Measurements from ENCODE around the gene NR1D2.
A peak's percentile ranks its signal among the peaks of the same experiment; 100 is the strongest.
"Not testable (repeated sequence)": the region's sequence is repeated elsewhere in the genome, so short reads cannot be mapped to it uniquely, and the experiment has no call there.

NR1D2 gene

GRCh38 chr3:23944861-23945662, at the start of gene NR1D2:
NR1D2 (plus strand) TSS chr3:23945286; CDS start chr3:23945579, 293 bp downstream.
- DNase-seq: no peak

GRCh38 chr3:23900744-23901143, 44.3 kb upstream of the NR1D2 start:
- DNase-seq: no peak

DNA sequence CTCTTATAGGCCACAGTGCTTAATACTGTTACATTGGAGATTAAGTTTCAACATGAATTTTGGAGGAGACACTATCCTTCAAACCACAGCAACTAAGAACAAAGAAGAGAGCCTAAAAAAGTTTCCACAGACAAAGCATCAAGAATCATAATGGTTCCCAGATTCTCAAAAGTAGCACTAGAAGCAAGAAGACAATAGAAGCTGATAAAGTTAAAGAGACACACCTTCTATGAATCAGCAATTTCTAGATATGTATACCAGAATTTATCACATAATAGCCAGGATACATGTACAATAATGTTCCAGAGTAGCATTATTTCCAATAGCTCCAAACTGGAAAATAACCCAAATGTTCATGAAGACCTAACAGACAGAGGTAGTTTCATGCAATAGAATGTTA, 40.5 kb upstream of the NR1D2 start:
- no peak for DNase-seq

DNA sequence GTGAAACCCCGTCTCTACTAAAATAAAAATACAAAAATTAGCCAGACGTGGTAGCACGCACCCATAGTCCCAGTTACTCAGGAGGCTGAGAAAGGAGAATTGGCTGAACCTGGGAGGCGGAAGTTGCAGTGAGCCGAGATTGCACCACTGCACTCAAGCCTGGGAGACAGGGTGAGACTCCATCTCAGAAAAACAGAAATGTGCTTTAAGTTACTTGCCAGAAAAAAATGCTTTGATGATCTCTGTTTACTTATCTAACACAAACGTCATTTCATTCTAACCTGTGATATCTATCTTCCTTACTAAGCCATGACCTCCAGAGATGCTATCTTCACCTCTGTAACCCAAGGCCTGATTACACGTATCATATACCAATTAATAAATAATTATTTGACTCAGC, 35.7 kb upstream of the NR1D2 start:
- no peak for DNase-seq

- no peak for DNase-seq
These were observed 33.7 kb upstream of the NR1D2 start for GRCh38 chr3:23911397-23911796.

GRCh38 chr3:23912335-23912734, 32.8 kb upstream of the NR1D2 start:
- DNase-seq: not testable (repeated sequence)

DNA sequence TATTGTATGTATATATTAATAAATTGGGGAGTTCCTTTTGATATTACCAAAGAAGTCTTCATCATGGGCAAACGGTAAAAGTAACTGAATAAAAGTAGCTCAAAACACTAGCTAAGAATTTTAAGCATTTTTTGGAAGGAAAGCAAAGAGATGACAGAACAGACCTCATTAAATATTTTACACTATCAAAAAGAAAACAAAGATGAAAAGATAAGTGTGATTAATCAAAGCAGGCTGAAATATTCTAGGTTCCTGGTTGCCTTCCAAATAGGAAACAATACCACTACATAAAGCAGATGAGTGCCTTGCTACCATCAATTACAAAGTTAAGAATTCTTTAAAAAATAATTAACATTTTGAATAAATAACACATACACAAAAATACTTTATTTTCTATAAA, 31.9 kb upstream of the NR1D2 start:
- DNase-seq: no peak

DNA sequence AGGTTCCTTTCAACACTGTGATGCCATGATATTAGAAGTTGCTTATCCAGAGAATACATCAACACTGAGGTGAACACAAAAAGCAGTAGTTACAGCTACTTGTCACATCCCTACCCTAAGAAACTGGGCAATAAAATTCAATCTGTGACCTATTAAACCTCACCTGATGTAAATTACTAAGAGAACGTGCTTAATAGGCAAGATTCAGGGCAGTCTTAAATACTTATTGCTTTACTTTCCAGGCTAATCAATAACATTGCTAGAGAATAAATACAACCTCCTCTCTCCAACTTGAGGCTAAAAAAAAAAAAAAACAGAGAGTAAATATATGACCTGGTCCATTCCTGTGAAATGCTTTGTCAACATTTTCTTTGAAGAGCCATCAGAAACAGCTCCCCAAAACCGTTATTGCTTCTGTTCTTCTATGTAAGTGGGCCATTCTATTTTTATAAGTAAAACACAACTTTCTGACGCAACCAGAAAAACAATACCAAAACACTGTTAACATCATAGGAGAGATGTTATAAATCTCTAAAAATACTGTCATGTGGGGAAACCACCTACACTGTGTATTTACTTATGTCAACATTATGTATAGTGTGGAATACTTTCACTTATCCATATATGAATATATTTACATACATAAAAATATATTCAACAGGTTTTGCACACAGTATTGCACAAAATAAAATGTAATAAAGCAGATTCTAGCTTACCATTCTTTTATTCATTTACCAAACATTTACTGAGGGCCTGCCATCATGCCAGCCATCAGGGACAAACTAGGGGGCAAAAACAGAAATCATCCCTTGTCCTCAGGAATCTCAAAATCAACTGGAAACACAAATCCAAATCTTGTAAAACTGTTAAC, 31.0 kb upstream of the NR1D2 start:
- no peak for DNase-seq

GRCh38 chr3:23915537-23916108, 29.5 kb upstream of the NR1D2 start:
- DNase-seq: no peak

- DNase-seq: no peak
These were observed 28.8 kb upstream of the NR1D2 start for GRCh38 chr3:23916152-23916885.

DNA sequence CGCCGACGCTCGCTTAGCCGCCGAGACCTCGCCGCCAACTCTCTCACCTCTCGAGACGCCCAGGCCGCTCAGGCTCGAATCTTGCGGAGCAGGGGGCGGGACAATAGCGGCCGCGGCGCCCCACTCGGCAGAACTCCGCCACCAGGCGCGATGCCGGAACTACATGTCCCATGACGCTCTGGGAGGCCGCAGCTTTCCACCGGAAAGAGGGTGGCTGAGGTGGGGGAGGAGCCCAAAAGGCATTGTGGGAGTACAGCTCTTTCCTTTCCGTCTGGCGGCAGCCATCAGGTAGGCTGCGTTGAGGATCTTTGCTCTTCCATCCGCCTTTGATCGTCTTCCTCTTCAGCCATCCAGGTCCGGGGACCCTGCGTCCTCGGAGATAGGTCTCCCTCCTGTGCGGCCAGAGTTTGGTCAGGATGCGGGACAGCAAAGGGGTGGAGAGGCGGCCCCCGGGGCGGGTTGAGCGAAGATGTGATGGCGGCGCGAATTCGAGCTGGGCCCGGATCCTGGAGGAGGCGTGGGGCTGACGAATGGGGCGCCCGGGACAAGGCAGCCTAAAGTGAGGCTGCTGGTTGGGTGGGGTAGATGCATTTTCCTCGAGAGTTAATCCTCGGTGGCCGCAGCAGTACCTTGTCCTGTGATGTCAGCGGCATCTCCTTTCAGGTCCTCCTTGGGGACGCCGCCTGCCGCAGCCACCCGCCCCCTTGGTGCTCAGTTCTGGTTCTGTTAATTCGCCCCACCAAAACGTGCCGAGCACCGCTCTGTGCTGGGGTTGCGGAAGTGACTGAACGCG, 28.0 kb upstream of the NR1D2 start, which contains the start of the genes NKIRAS1 and RPL15:
TSS of gene NKIRAS1 (minus strand) at position 105 of the 793 bp plus-strand sequence. CDS start 6,086 bp downstream, outside the sequence.
TSS of gene RPL15 (plus strand) at position 247 of the 793 bp plus-strand sequence. CDS start 728 bp downstream, outside the sequence.
- DNase-seq: peak; percentile 43

DNA sequence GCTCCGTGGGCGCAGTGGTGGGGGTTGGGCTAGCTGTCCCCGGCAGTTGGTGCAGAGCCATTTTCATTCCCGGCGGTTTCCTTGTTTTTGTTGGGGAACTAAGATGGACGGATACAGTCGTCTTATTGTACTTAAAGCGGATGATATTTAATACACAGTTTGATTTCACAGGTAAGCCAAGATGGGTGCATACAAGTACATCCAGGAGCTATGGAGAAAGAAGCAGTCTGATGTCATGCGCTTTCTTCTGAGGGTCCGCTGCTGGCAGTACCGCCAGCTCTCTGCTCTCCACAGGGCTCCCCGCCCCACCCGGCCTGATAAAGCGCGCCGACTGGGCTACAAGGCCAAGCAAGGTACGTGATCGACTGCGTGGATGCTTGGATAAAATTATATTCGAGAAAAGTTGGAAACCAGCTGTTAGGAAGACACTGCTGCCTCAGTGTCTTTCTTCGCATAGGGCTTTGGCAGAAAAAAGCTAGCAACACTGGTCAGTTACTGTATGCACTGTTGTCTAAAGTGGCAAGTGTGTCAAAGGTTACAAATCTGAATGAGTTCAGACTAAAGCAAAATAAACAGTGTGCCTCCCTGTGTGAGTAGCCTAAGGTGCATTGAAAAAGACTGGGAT, 27.3 kb upstream of the NR1D2 start:
- DNase-seq: not testable (repeated sequence)

GRCh38 chr3:23918331-23918730, 26.8 kb upstream of the NR1D2 start:
- not testable (repeated sequence) for DNase-seq

DNA sequence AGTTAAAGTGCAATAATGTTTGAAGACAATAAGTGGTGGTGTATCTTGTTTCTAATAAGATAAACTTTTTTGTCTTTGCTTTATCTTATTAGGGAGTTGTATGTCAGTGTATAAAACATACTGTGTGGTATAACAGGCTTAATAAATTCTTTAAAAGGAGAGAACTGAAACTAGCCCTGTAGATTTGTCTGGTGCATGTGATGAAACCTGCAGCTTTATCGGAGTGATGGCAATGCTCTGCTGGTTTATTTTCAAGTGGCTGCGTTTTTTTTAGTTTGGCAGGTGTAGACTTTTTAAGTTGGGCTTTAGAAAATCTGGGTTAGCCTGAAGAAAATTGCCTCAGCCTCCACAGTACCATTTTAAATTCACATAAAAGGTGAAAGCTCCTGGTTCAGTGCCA, 25.5 kb upstream of the NR1D2 start:
- DNase-seq: no peak

GRCh38 chr3:23920151-23920655, 24.9 kb upstream of the NR1D2 start:
- no peak for DNase-seq

GRCh38 chr3:23921052-23921511, 24.0 kb upstream of the NR1D2 start:
- no peak for DNase-seq

GRCh38 chr3:23923786-23924185, 21.3 kb upstream of the NR1D2 start:
- no peak for DNase-seq

DNA sequence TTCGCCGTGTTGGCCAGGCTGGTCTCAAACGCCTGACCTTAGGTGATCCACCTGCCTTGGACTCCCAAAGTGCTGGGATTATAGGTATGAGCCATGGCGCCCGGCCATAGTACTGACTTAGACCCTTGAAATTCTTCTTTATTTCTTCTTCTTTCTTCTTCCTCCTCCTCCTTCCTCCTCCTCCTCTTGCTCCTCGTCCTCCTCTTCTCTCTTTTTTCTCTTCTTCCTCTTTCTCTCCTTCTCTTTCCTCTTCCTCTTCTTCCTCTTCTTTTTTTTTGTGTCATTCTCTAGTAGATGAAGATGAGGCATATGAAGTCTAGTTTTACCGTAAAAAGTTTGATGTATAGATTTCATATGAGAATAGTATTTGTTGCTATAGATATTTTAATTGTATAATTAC, 18.8 kb upstream of the NR1D2 start:
- DNase-seq: no peak

GRCh38 chr3:23926736-23927135, 18.4 kb upstream of the NR1D2 start:
- no peak for DNase-seq

- no peak for DNase-seq
These were observed 16.6 kb upstream of the NR1D2 start for GRCh38 chr3:23928524-23928923.

DNA sequence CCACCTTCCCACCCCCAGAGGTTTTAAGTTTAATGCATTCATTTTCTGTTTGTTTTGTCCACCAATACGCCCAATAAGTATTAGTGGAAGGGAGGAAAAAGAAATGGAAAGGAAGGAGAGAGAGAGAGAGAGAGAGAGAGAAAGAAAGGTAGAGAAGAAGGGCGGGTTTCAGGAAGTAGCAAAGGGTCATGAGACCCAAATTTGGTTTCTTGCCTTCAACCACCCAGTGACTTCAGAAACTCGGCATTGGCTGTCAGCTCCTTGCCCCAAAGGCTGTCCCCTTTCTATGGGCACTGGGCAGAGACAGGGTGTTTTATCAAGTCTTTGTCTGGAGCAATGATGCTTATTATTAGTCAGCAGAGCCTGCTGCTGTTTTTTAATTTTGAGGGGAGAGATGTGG, 13.5 kb upstream of the NR1D2 start:
- no peak for DNase-seq

Data from NCI-H1436 treated with DMSO at 0.1 percent for 48 hours (cell line).